ENCODE measurements around the gene SLC35F3. TPM values are rescaled to one million over a fixed set of nuclear protein-coding genes. Genes with fewer than 3 reads are reported as not detected.

SLC35F3 gene
- polyA plus RNA-seq, 1 experiment = 0.06 TPM

GRCh38 chr1:234143681-234144080, 239.2 kb downstream of the SLC35F3 start:
- CTCF ChIA-PET = no interaction called here

GRCh38 chr1:234144901-234145300, 240.4 kb downstream of the SLC35F3 start:
- DNase-seq (ENCODE audit: low read depth) = no peak
- Histone ChIP-seq H3K27me3 (ENCODE audit: control insufficient read depth, insufficient read depth, low read length) (no peaks in the 10 kb centered on the region), H3K36me3 (ENCODE audit: control insufficient read depth, insufficient read depth, low read length) (no peaks in the 10 kb centered on the region), H3K4me3 (ENCODE audit: low read depth, low read length) (no peak overlapping the region)
- no peak for TF ChIP-seq CTCF (IDR thresholded peaks at IDR 0.05; ENCODE audit: insufficient read depth, low read depth, low read length)
- CTCF ChIA-PET = interaction anchor here (1.3 kb wide), 1 partner anchor 30 kb away, joined by 3 read pairs; no protein-coding TSS in a partner anchor
- POLR2A ChIA-PET = no interaction called here

More at GRCh38 chr1:234143681-234144080, 239.2 kb downstream of the SLC35F3 start:
- POLR2A ChIA-PET = no interaction called here
- DNase-seq (ENCODE audit: low read depth) = no peak
- no peaks in the 10 kb centered on the region for H3K36me3 ChIP-seq (ENCODE audit: control insufficient read depth, insufficient read depth, low read length)
- H3K27me3 ChIP-seq (ENCODE audit: control insufficient read depth, insufficient read depth, low read length) = no peaks in the 10 kb centered on the region
- no peak for TF ChIP-seq CTCF (IDR thresholded peaks at IDR 0.05; ENCODE audit: insufficient read depth, low read depth, low read length)
- H3K4me3 ChIP-seq (ENCODE audit: low read depth, low read length) = no peak overlapping the region

GRCh38 chr1:234148350-234148749, 243.9 kb downstream of the SLC35F3 start:
- Histone ChIP-seq H3K36me3 (ENCODE audit: control insufficient read depth, insufficient read depth, low read length) (no peaks in the 10 kb centered on the region), H3K27me3 (ENCODE audit: control insufficient read depth, insufficient read depth, low read length) (no peaks in the 10 kb centered on the region), H3K4me3 (ENCODE audit: low read depth, low read length) (no peak overlapping the region)
- TF ChIP-seq CTCF (IDR thresholded peaks at IDR 0.05; ENCODE audit: insufficient read depth, low read depth, low read length) = no peak
- ChIA-PET POLR2A (no interaction called here), CTCF (no interaction called here)
- DNase-seq (ENCODE audit: low read depth) = no peak

- POLR2A ChIA-PET = no interaction called here
- TF ChIP-seq CTCF (IDR thresholded peaks at IDR 0.05; ENCODE audit: insufficient read depth, low read depth, low read length) = no peak
- CTCF ChIA-PET = no interaction called here
- H3K36me3 ChIP-seq (ENCODE audit: control insufficient read depth, insufficient read depth, low read length) = no peaks in the 10 kb centered on the region
- H3K4me3 ChIP-seq (ENCODE audit: low read depth, low read length) = no peak overlapping the region
- no peaks in the 10 kb centered on the region for H3K27me3 ChIP-seq (ENCODE audit: control insufficient read depth, insufficient read depth, low read length)
- DNase-seq (ENCODE audit: low read depth) = no peak
Observed at GRCh38 chr1:234148816-234149215, 244.3 kb downstream of the SLC35F3 start.

GRCh38 chr1:234149217-234149616, 244.7 kb downstream of the SLC35F3 start:
- CTCF ChIA-PET = interaction anchor here (1.2 kb wide), 1 partner anchor 35 kb away, joined by 3 read pairs; no protein-coding TSS in a partner anchor
- Histone ChIP-seq H3K36me3 (ENCODE audit: control insufficient read depth, insufficient read depth, low read length) (no peaks in the 10 kb centered on the region), H3K4me3 (ENCODE audit: low read depth, low read length) (no peak overlapping the region), H3K27me3 (ENCODE audit: control insufficient read depth, insufficient read depth, low read length) (no peaks in the 10 kb centered on the region)
- no peak for TF ChIP-seq CTCF (IDR thresholded peaks at IDR 0.05; ENCODE audit: insufficient read depth, low read depth, low read length)
- POLR2A ChIA-PET = no interaction called here
- no peak for DNase-seq (ENCODE audit: low read depth)

Data from BJ (cell line).